Effector CD8-positive, alpha-beta T cell (primary cell): Measurements from ENCODE around the gene ADSS1.

ENCODE experiments used
- DNase-seq: peaks from one replicate; lab custom pipeline; 2025; lab: John Stamatoyannopoulos, UW

ADSS1 gene

GRCh38 chr14:104751539-104752422 is 27.8 kb downstream of the ADSS1 start:
- peak; percentile 39 for DNase-seq

DNA sequence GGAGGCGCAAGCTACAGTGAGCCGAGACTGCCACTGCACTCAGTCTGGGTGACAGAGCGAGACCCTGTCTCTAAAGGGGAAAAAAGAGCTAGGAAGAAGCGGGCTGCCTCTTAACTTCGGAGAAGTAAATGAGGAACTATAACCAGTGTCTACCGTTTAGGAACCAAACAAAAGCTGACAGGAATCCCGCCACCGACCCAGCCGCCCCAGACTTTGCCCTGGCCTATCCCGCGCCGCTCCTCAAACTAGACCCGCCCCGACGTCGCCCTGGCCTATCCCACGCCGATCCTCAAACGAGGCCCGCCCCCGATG is 28.4 kb downstream of the ADSS1 start:
- no peak for DNase-seq

DNA sequence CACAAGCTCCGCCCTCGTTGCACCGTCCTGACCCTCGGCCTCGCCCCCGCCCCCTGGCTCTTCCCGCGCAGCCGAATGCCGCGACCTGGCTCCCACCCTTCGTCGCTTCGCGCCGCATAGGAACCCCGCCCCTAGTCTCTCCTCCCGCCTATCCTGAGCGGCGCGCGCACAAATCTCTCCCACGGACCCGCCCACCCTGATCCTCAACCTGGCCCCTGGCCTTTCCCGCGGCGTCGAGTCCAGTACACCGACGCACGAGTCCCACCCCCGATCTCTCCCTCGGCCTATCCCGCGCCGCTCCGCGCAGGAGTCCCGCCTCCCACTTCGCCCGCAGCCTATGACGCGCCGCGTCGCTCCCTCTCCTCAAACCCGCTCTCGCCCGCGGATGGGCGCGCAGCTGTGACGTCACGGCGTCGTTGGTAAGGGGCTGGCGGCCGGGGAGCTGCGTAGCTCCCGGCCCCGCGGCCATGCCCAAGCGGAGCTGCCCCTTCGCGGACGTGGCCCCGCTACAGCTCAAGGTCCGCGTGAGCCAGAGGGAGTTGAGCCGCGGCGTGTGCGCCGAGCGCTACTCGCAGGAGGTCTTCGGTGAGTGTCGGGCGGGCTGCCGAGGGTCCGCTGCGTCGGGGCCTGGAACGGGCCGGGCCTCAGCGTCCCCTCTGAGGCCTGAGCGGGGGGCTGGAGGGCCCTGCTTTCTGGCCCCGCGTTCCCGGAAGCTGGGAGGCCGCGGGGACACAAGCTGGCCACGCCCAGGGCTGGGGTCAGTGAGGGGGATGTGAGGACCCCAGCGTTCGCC is 28.9 kb downstream of the ADSS1 start, which contains the start of gene SIVA1:
SIVA1 (plus strand) TSS at position 413 of the 793 bp plus-strand sequence; CDS start at position 468, 55 bp downstream.
- peak; percentile 100 for DNase-seq

- no peak for DNase-seq
These were observed 29.6 kb downstream of the ADSS1 start for GRCh38 chr14:104753528-104754212.

DNA sequence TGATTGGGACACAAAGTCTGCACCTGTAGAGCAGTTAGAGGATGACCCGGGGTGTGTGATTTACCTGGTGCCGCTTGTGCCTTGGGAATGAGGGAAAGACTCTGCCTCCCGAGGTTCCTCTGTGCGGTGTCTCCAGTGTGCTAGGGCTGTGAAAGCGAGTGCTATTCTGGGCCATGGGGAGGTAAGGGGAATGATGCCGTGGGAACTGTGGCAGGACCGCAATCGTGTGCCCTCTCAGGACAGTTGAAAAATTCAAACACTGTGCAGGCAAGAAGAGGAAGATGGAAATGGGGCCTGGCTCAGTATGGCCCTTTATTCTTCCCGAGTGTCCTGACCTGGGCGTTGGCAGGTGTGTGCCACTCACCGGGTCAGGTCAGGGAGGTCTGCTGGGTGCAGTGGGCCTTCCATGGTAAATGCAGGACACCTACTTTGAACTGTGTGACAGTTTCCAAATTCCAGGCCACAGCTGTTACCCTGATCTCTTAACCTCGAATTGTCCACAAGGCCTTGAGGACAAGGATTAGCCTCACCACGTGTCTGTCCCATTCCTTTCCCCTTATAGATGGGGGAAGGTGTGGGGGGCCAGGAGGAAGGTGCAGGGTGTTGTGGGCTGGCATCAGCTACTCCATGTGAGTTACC is 30.3 kb downstream of the ADSS1 start:
- DNase-seq: no peak

GRCh38 chr14:104755621-104756020 is 31.6 kb downstream of the ADSS1 start:
- DNase-seq: no peak

GRCh38 chr14:104756477-104757237 is 32.6 kb downstream of the ADSS1 start:
- no peak for DNase-seq

DNA sequence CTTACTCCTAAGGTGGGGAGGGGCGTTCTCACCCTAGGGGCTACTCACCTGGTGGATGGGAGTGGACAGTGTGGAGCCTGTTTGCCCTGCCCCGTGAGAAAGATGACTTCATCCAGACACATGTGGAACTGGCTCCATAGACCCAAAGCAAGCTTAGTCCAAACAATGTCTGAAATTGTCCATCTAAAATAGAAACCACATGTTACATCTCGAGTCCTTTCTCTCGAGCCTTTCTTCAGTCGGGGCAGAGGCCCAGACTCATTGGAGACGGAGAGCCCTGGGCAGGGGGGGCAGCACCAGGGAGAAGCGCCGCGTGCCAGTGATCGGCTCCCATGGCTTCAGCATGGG is 33.2 kb downstream of the ADSS1 start:
- DNase-seq: no peak

- no peak for DNase-seq
These were observed 33.8 kb downstream of the ADSS1 start for GRCh38 chr14:104757681-104758392.

DNA sequence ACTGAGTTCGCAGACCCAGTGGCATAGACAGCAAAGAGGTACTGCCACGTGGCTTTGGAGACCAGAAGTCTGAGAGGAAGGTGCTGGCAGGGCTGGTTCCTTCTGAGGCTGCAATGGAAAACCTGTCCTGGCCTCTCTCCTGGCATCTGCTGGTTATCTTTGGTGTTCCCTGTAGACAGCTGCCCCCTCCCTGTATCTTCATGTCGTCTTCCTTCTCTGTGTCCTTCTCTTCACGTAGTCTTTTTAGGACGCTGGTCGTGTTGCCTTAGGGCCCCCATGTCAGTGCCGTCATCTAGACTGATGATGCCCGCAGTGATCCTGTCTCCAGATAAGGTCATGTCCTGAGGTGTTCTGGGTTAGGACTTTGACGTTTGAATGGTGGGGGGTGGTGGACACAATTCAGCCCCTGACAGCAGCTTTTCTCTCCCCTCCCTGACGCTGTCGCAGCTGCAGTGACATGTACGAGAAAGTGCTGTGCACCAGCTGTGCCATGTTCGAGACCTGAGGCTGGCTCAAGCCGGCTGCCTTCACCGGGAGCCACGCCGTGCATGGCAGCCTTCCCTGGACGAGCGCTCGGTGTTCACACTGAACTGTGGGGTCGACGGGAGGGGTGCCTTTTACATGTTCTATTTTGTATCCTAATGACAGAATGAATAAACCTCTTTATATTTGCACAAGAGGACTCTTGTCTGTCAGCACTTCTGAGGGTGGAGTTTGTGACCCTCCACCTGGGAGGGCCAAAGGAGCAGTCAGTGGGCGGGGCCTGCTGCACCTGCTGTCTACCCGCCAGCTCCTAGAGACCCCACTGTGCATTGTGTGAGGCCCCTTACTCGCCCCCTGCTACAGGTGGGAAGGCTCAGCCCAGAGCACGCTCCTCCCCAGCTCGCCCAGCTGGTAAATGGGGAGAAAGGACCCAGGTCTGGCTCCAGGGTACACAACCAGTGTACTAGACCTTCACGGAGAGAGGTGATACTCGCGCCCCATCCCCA is 35.2 kb downstream of the ADSS1 start:
- no peak for DNase-seq

- no peak for DNase-seq
These were observed 41.5 kb downstream of the ADSS1 start for GRCh38 chr14:104765517-104765916.

- no peak for DNase-seq
These were observed 42.3 kb downstream of the ADSS1 start for GRCh38 chr14:104766256-104766862.

GRCh38 chr14:104766863-104767633 is 43.0 kb downstream of the ADSS1 start:
- DNase-seq: no peak

- no peak for DNase-seq
These were observed 43.5 kb downstream of the ADSS1 start for GRCh38 chr14:104767634-104767918.

GRCh38 chr14:104768437-104769323 is 44.7 kb downstream of the ADSS1 start:
- DNase-seq: peak; percentile 86

DNA sequence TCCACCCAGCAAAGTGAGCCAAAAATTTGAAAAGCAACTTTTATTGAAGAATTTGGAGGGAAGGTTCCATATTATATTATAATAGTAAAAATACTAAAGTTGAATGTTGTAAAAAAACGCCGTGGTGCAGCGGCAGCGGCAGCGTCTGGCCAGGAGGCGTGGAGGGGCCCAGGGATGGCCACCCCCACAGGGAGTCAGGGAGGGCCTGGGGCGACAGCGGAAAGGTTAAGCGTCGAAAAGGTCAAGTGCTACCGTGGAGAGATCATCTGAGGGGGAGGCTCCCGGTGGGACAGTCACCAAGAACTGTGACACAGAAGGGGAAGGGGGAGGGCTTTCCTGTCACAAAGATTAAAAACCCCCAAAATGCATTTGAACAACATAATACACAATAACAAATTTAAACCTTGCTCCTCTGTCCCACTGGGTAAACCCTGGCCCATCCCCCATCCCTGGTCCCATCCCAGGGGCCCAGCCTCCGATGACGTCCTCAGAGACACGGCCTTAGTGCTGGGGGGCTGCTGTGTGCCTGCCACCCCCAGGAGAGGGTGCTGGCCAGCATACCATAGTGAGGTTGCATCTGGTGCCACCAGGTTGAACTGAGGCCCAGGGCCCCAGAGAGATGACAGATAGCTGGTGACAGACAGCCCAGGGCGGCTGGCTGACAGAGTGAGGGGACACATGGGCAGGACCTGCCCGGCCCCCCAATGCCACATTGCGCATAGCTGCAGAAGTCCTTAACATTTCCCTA is 45.5 kb downstream of the ADSS1 start:
- DNase-seq: no peak
